Measurements from ENCODE around the gene BRD3OS. TPM values are rescaled to one million over a fixed set of nuclear protein-coding genes. Genes with fewer than 3 reads are reported as not detected.
A peak's percentile ranks its signal among the peaks of the same experiment; 100 is the strongest.

The BRD3OS gene
- total RNA-seq, 3 donors from 2014 or later: 11.9 to 15.5 (median 13.9) TPM

GRCh38 chr9:134062461-134063087 lies 37.3 kb downstream of the BRD3OS start:
- Mint-ChIP-seq H3K4me1 (ENCODE audit: low read depth) (peaks cover 60% of the 10 kb centered on the region), H3K27me3 (ENCODE audit: low read depth) (no peaks in the 10 kb centered on the region), H3K9me3 (no peaks in the 10 kb centered on the region), H3K36me3 (ENCODE audit: insufficient read depth) (peaks cover 3% of the 10 kb centered on the region), H3K4me3 (no peak overlapping the region)
- no peak for DNase-seq
- no peak for ATAC-seq

- Mint-ChIP-seq H3K4me3 (no peak overlapping the region), H3K36me3 (ENCODE audit: insufficient read depth) (peaks cover 3% of the 10 kb centered on the region), H3K4me1 (ENCODE audit: low read depth) (peaks cover 60% of the 10 kb centered on the region), H3K9me3 (no peaks in the 10 kb centered on the region), H3K27me3 (ENCODE audit: low read depth) (no peaks in the 10 kb centered on the region)
- ATAC-seq (no peak), DNase-seq (no peak)
Measured at GRCh38 chr9:134063088-134063570, 37.8 kb downstream of the BRD3OS start.

GRCh38 chr9:134063571-134064450 lies 38.5 kb downstream of the BRD3OS start:
- DNase-seq: no peak
- Mint-ChIP-seq H3K36me3 (ENCODE audit: insufficient read depth) (peaks cover 3% of the 10 kb centered on the region), H3K4me3 (no peak overlapping the region), H3K4me1 (ENCODE audit: low read depth) (peaks cover 57% of the 10 kb centered on the region), H3K27me3 (ENCODE audit: low read depth) (no peaks in the 10 kb centered on the region), H3K9me3 (no peaks in the 10 kb centered on the region)
- no peak for ATAC-seq

GRCh38 chr9:134064711-134065110 lies 39.4 kb downstream of the BRD3OS start:
- H3K4me1 Mint-ChIP-seq (ENCODE audit: low read depth): peaks cover 59% of the 10 kb centered on the region
- peaks cover 3% of the 10 kb centered on the region for H3K36me3 Mint-ChIP-seq (ENCODE audit: insufficient read depth)
- ATAC-seq: no peak
- no peak for DNase-seq
- no peak overlapping the region for H3K4me3 Mint-ChIP-seq
- H3K9me3 Mint-ChIP-seq: no peaks in the 10 kb centered on the region
- peaks cover 3% of the 10 kb centered on the region for H3K27me3 Mint-ChIP-seq (ENCODE audit: low read depth)

GRCh38 chr9:134065612-134066419 lies 40.5 kb downstream of the BRD3OS start:
- Mint-ChIP-seq H3K4me3 (peak overlapping the region; percentile 86), H3K4me1 (ENCODE audit: low read depth) (peaks cover 49% of the 10 kb centered on the region), H3K36me3 (ENCODE audit: insufficient read depth) (peaks cover 3% of the 10 kb centered on the region), H3K27me3 (ENCODE audit: low read depth) (peaks cover 11% of the 10 kb centered on the region), H3K9me3 (no peaks in the 10 kb centered on the region)
- peak; percentile 44 for DNase-seq
- ATAC-seq: peak; percentile 41 to 49

GRCh38 chr9:134066526-134066912 lies 41.2 kb downstream of the BRD3OS start:
- Mint-ChIP-seq H3K9me3 (no peaks in the 10 kb centered on the region), H3K36me3 (ENCODE audit: insufficient read depth) (peaks cover 3% of the 10 kb centered on the region), H3K27me3 (ENCODE audit: low read depth) (peaks cover 13% of the 10 kb centered on the region), H3K4me1 (ENCODE audit: low read depth) (peaks cover 42% of the 10 kb centered on the region), H3K4me3 (peak overlapping the region; percentile 86)
- DNase-seq: no peak
- ATAC-seq: no peak

- H3K4me3 Mint-ChIP-seq: peak overlapping the region; percentile 86
Measured at GRCh38 chr9:134066913-134067851, 41.9 kb downstream of the BRD3OS start.

GRCh38 chr9:134067904-134068743 lies 42.8 kb downstream of the BRD3OS start, which contains the start of gene BRD3:
TSS of gene BRD3 (minus strand) at chr9:134068026. CDS start at chr9:134053477, 14,549 bp downstream.
- ATAC-seq (peak; percentile 87 to 91), DNase-seq (peak; percentile 74)
- no peaks in the 10 kb centered on the region for H3K9me3 Mint-ChIP-seq
- peak within 1 kb of the TSS; percentile 86 for H3K4me3 Mint-ChIP-seq
- peaks cover 16% of the 10 kb centered on the region for H3K27me3 Mint-ChIP-seq (ENCODE audit: low read depth)
- peaks cover 3% of the 10 kb centered on the region for H3K36me3 Mint-ChIP-seq (ENCODE audit: insufficient read depth)
- H3K4me1 Mint-ChIP-seq (ENCODE audit: low read depth): peaks cover 32% of the 10 kb centered on the region

More at GRCh38 chr9:134066913-134067851, 41.9 kb downstream of the BRD3OS start:
- Mint-ChIP-seq H3K27me3 (ENCODE audit: low read depth) (peaks cover 16% of the 10 kb centered on the region), H3K9me3 (no peaks in the 10 kb centered on the region), H3K4me1 (ENCODE audit: low read depth) (peaks cover 41% of the 10 kb centered on the region), H3K36me3 (ENCODE audit: insufficient read depth) (peaks cover 3% of the 10 kb centered on the region)
- DNase-seq (peak; percentile 29), ATAC-seq (peak; percentile 7 to 11)

GRCh38 chr9:134068744-134069479 lies 43.6 kb downstream of the BRD3OS start:
- Mint-ChIP-seq H3K27me3 (ENCODE audit: low read depth) (peaks cover 19% of the 10 kb centered on the region), H3K4me3 (peak overlapping the region; percentile 83), H3K9me3 (no peaks in the 10 kb centered on the region), H3K36me3 (ENCODE audit: insufficient read depth) (no peaks in the 10 kb centered on the region), H3K4me1 (ENCODE audit: low read depth) (peaks cover 27% of the 10 kb centered on the region)
- DNase-seq (no peak), ATAC-seq (no peak)

GRCh38 chr9:134069480-134070399 lies 44.5 kb downstream of the BRD3OS start:
- H3K4me3 Mint-ChIP-seq: peak overlapping the region; percentile 83
- H3K27me3 Mint-ChIP-seq (ENCODE audit: low read depth): peaks cover 19% of the 10 kb centered on the region
- H3K9me3 Mint-ChIP-seq: no peaks in the 10 kb centered on the region
- H3K36me3 Mint-ChIP-seq (ENCODE audit: insufficient read depth): no peaks in the 10 kb centered on the region
- no peak for ATAC-seq
- peaks cover 23% of the 10 kb centered on the region for H3K4me1 Mint-ChIP-seq (ENCODE audit: low read depth)
- no peak for DNase-seq

GRCh38 chr9:134071149-134071548 lies 45.9 kb downstream of the BRD3OS start:
- peaks cover 19% of the 10 kb centered on the region for H3K27me3 Mint-ChIP-seq (ENCODE audit: low read depth)
- H3K4me1 Mint-ChIP-seq (ENCODE audit: low read depth): peaks cover 10% of the 10 kb centered on the region
- H3K4me3 Mint-ChIP-seq: no peak overlapping the region
- H3K36me3 Mint-ChIP-seq (ENCODE audit: insufficient read depth): no peaks in the 10 kb centered on the region
- no peak for ATAC-seq
- no peak for DNase-seq
- peaks cover under 1% of the 10 kb centered on the region for H3K9me3 Mint-ChIP-seq

All from activated T-cell treated with anti-CD3 and anti-CD28 coated beads, Interleukin-2, amount 50 U/mL, for 4 hours (primary cell).